HCT116 (cell line): Measurements from ENCODE around the gene CBLB. TPM values are rescaled to one million over a fixed set of nuclear protein-coding genes. Genes with fewer than 3 reads are reported as not detected.

Source experiments
- ATAC-seq: fragments of 200-7000 bp; cut with Tn5 transposase; 2 replicates; pipeline ENCODE4 v1.9.1; 2020; ENCODE audit warnings: mild to moderate bottlenecking, moderate library complexity
- BruUV-seq: library from RNA; stranded (reverse); fragments of 400-500 nt; replicated peaks from 2 replicates; lab custom pipeline; 2021; lab: Mats Ljungman, UMichigan
- CTCF ChIA-PET: fragments of 300-600 bp; sonication (Branson Sonifier 250); formaldehyde crosslinking; loops from one replicate; lab custom pipeline; 2021; ENCODE audit warnings: antibody characterized with exemption; lab: Charles Lee
- POLR2A ChIA-PET: fragments of 300-600, 350-600 bp; sonication (Branson Sonifier 250); formaldehyde crosslinking; loops from one replicate; lab custom pipeline; 2021; ENCODE audit warnings: antibody characterized with exemption; lab: Charles Lee
- RAD21 ChIA-PET, 2 experiments: fragments of 300-600 bp; sonication (Branson Sonifier 250); formaldehyde crosslinking; loops; one replicate each; lab custom pipeline; 2023; ENCODE audit warnings: low total read pairs in 2 of 2; ENCODE audit not compliant: uncharacterized antibody in 2 of 2, unreplicated experiment in 2 of 2, low non-redundant PET in 1 of 2; lab: Charles Lee
- DNase-seq: peaks from one replicate; pipeline ENCODE4 v3.0.0-alpha.2; 2010; ENCODE audit warnings: low read depth, low spot score
- H2AFZ ChIP-seq: fragments of 200-600 bp; shearing (Covaris generic), sonication (generic); 2 replicates; pipeline ENCODE4 v1.6.1; 2017; ENCODE audit warnings: low read depth, mixed run types, mixed read lengths, antibody characterized with exemption, low read length; ENCODE audit not compliant: poor library complexity, severe bottlenecking
- H3K27ac ChIP-seq: 2 replicates; pipeline ENCODE4 v1.5.1; 2012; ENCODE audit warnings: low read depth, low read length
- H3K27me3 ChIP-seq: fragments of 200-600 bp; sonication (generic); 2 replicates; pipeline ENCODE4 v1.6.1; 2016; ENCODE audit warnings: mixed run types, low read length, mixed read lengths; ENCODE audit not compliant: insufficient read depth
- H3K36me3 ChIP-seq, 2 experiments: fragments of 200-500 bp in 1 of 2; fragments of 200-600 bp in 1 of 2; sonication (Bioruptor generic) in 1 of 2; sonication (generic) in 1 of 2; 2 replicates each; pipeline versions ENCODE4 v1.5.1 to v1.6.1; 2014 to 2016; ENCODE audit warnings: low read length in 2 of 2, inconsistent platforms in 1 of 2, mixed read lengths in 1 of 2, mixed run types in 1 of 2; ENCODE audit not compliant: insufficient read depth in 2 of 2, control insufficient read depth in 1 of 2
- H3K4me1 ChIP-seq, 2 experiments: fragments of 200-600 bp in 1 of 2; sonication (generic) in 1 of 2; 2 replicates each; pipeline versions ENCODE4 v1.5.1 to v1.6.1; 2012 to 2017; ENCODE audit warnings: low read length in 2 of 2, inconsistent platforms in 1 of 2, mild to moderate bottlenecking in 1 of 2, mixed read lengths in 1 of 2, mixed run types in 1 of 2, moderate library complexity in 1 of 2; ENCODE audit not compliant: insufficient read depth in 2 of 2, control insufficient read depth in 1 of 2
- H3K4me2 ChIP-seq: fragments of 200-600 bp; sonication (generic); 2 replicates; pipeline ENCODE4 v1.6.1; 2017; ENCODE audit warnings: mixed run types, low read length, mixed read lengths
- H3K4me3 ChIP-seq, 2 experiments: fragments of 200-600 bp in 1 of 2; sonication (generic) in 1 of 2; replicated peaks in 1 of 2; 2 replicates each; pipeline ENCODE4 v1.5.1; 2011 to 2016; ENCODE audit warnings: low read length in 2 of 2, control low read depth in 1 of 2, low read depth in 1 of 2, mild to moderate bottlenecking in 1 of 2, mixed read lengths in 1 of 2, mixed run types in 1 of 2
- H3K79me2 ChIP-seq: fragments of 200-600 bp; sonication (generic); 2 replicates; pipeline ENCODE4 v1.6.1; 2017; ENCODE audit warnings: mild to moderate bottlenecking, mixed run types, low read length, moderate library complexity, mixed read lengths; ENCODE audit not compliant: insufficient read depth
- H3K9ac ChIP-seq: fragments of 200-600 bp; sonication (generic); 2 replicates; pipeline ENCODE4 v1.6.1; 2016; ENCODE audit warnings: low read length, mixed read lengths
- H3K9me2 ChIP-seq: fragments of 200-600 bp; sonication (generic), shearing (Covaris generic); 2 replicates; pipeline ENCODE4 v1.6.1; 2017; ENCODE audit warnings: mixed run types, mild to moderate bottlenecking, moderate library complexity; ENCODE audit not compliant: insufficient read depth
- H3K9me3 ChIP-seq, 2 experiments: fragments of 200-500 bp in 1 of 2; fragments of 200-600 bp in 1 of 2; sonication (Bioruptor generic) in 1 of 2; sonication (generic) in 1 of 2; 2 replicates each; pipeline ENCODE4 v1.6.1; 2014 to 2017; ENCODE audit warnings: low read length in 2 of 2, mixed read lengths in 2 of 2, inconsistent platforms in 1 of 2, low read depth in 1 of 2, mild to moderate bottlenecking in 1 of 2, mixed run types in 1 of 2, moderate library complexity in 1 of 2; ENCODE audit not compliant: control insufficient read depth in 1 of 2, insufficient read depth in 1 of 2
- H4K20me1 ChIP-seq: fragments of 200-600 bp; sonication (generic), shearing (Covaris generic); 2 replicates; pipeline ENCODE4 v1.6.1; 2017; ENCODE audit warnings: mixed run types, mild to moderate bottlenecking, moderate library complexity; ENCODE audit not compliant: insufficient read depth
- CBX3 ChIP-seq: IDR thresholded peaks from 2 replicates; pipeline ENCODE4 v1.6.1; 2012; ENCODE audit warnings: low read depth
- EGR1 ChIP-seq: IDR thresholded peaks from 2 replicates; pipeline ENCODE4 v1.6.1; 2012; ENCODE audit warnings: low read depth
- ELF1 ChIP-seq: IDR thresholded peaks from 2 replicates; pipeline ENCODE4 v1.6.1; 2012; ENCODE audit warnings: low read depth, borderline replicate concordance
- EZH2 ChIP-seq: fragments of 200-600 bp; sonication (generic); IDR thresholded peaks from 2 replicates; pipeline ENCODE4 v1.6.1; 2017; ENCODE audit warnings: antibody characterized with exemption, mixed run types
- EZH2phosphoT487 ChIP-seq: fragments of 200-600 bp; IDR thresholded peaks from 2 replicates; pipeline ENCODE4 v1.6.1; 2018; ENCODE audit warnings: antibody characterized with exemption, borderline replicate concordance
- FOSL1 ChIP-seq: IDR thresholded peaks from 2 replicates; pipeline ENCODE4 v1.6.1; 2012; ENCODE audit warnings: low read depth
- JUND ChIP-seq: IDR thresholded peaks from 2 replicates; pipeline ENCODE4 v1.6.1; 2012
- POLR2AphosphoS5 ChIP-seq: IDR thresholded peaks from 2 replicates; pipeline ENCODE4 v1.6.1; 2011; ENCODE audit warnings: mild to moderate bottlenecking, low read depth, low read length, moderate library complexity
- RAD21 ChIP-seq: IDR thresholded peaks from 2 replicates; pipeline ENCODE4 v1.6.1; 2012; ENCODE audit warnings: low read depth, mild to moderate bottlenecking
- ZNF274 ChIP-seq: fragments of 200-500 bp; sonication (Bioruptor generic); IDR thresholded peaks from 2 replicates; pipeline ENCODE4 v1.6.1; 2014; ENCODE audit warnings: mild to moderate bottlenecking, low read depth, low read length, inconsistent platforms
- intact Hi-C: fragments of 100-400 bp; cut with micrococcal nuclease; formaldehyde crosslinking; loops from 2 replicates; pipeline ENCODE4 v1.10.0; 2022
- total RNA-seq: library from RNA; stranded (reverse); gene quantifications from one replicate; pipeline ENCODE4 v1.2.1, GENCODE V29; 2021; ENCODE audit not compliant: unreplicated experiment
- TF ChIP-seq, protein P1 (sequence below): IDR thresholded peaks from 2 replicates; pipeline ENCODE4 v1.6.1; 2012
- TF ChIP-seq, protein P2 (sequence below): IDR thresholded peaks from 2 replicates; pipeline ENCODE4 v1.6.1; 2011; ENCODE audit warnings: mild to moderate bottlenecking, low read length, moderate library complexity; ENCODE audit not compliant: insufficient replicate concordance; ENCODE audit errors: extremely low read depth
- TF ChIP-seq, protein P3 (sequence below): IDR thresholded peaks from 2 replicates; pipeline ENCODE4 v1.6.1; 2012
- TF ChIP-seq, protein P4 (sequence below): IDR thresholded peaks from 2 replicates; pipeline ENCODE4 v1.6.1; 2012; ENCODE audit warnings: low read depth
- TF ChIP-seq, protein P5 (sequence below), 3 experiments: fragments of 200-600 bp in 1 of 3; sonication (generic) in 1 of 3; IDR thresholded peaks in 2 of 3; conservative IDR thresholded peaks in 1 of 3; 2 replicates each; pipeline ENCODE4 v1.5.1; 2012 to 2017; ENCODE audit warnings: low read depth in 2 of 3, low read length in 2 of 3, antibody characterized with exemption in 1 of 3, borderline replicate concordance in 1 of 3, control low read depth in 1 of 3, mild to moderate bottlenecking in 1 of 3, mixed read lengths in 1 of 3, mixed run types in 1 of 3, moderate library complexity in 1 of 3; ENCODE audit not compliant: insufficient read depth in 1 of 3

The CBLB gene
- total RNA-seq, 1 experiment from 2014 or later: 10.4 TPM

DNA sequence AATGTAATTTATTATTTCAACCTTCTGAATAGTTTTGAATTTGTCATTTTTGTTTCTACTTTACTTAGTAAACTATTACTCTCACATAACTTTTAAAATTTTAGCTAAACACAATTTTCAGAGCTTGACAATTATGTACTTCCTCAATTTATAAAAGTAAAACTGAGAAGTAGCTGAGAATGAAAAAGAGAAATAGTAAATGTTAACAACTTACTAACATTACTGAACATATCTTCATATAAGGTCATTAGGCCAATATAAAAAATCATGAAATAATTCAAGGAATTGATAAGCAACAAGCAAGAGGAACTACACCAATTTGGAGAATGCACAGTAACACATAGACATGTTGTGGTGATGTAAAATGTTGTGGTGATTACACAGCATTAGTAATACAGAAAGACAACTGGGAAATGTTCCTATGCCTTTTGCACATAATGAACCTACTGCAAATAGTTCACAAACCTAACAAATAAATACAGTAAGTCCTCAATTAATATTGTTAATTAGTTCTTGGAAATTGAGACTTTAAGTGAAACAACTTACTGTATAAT is 137.9 kb downstream of the CBLB start:
- no peak overlapping the region for H2AFZ ChIP-seq
- H3K27me3 ChIP-seq: no peaks in the 10 kb centered on the region
- H3K27ac ChIP-seq: no peak overlapping the region
- no peaks in the 10 kb centered on the region for H3K9me2 ChIP-seq
- intact Hi-C loops: no loop called here
- no peak overlapping the region for H3K4me3 ChIP-seq
- H3K4me1 ChIP-seq: no peaks in the 10 kb centered on the region
- DNase-seq (no peak), ATAC-seq (no peak)
- BruUV-seq: no TSS peak
- ChIA-PET RAD21 (no interaction called here), POLR2A (no interaction called here), CTCF (no interaction called here)
- H3K4me2 ChIP-seq: no peak overlapping the region
- no peaks in the 10 kb centered on the region for H3K9me3 ChIP-seq
- TF ChIP-seq ZNF274 (no peak), ELF1 (no peak), EGR1 (no peak), FOSL1 (no peak), POLR2AphosphoS5 (no peak), EZH2phosphoT487 (no peak), RAD21 (no peak), JUND (no peak), CBX3 (no peak), EZH2 (no peak)
- TF ChIP-seq, protein P1, sequence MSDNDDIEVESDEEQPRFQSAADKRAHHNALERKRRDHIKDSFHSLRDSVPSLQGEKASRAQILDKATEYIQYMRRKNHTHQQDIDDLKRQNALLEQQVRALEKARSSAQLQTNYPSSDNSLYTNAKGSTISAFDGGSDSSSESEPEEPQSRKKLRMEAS: no peak
- TF ChIP-seq, protein P2, sequence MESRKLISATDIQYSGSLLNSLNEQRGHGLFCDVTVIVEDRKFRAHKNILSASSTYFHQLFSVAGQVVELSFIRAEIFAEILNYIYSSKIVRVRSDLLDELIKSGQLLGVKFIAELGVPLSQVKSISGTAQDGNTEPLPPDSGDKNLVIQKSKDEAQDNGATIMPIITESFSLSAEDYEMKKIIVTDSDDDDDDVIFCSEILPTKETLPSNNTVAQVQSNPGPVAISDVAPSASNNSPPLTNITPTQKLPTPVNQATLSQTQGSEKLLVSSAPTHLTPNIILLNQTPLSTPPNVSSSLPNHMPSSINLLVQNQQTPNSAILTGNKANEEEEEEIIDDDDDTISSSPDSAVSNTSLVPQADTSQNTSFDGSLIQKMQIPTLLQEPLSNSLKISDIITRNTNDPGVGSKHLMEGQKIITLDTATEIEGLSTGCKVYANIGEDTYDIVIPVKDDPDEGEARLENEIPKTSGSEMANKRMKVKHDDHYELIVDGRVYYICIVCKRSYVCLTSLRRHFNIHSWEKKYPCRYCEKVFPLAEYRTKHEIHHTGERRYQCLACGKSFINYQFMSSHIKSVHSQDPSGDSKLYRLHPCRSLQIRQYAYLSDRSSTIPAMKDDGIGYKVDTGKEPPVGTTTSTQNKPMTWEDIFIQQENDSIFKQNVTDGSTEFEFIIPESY: no peak
- TF ChIP-seq, protein P3, sequence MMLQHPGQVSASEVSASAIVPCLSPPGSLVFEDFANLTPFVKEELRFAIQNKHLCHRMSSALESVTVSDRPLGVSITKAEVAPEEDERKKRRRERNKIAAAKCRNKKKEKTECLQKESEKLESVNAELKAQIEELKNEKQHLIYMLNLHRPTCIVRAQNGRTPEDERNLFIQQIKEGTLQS: no peak
- TF ChIP-seq, protein P4, sequence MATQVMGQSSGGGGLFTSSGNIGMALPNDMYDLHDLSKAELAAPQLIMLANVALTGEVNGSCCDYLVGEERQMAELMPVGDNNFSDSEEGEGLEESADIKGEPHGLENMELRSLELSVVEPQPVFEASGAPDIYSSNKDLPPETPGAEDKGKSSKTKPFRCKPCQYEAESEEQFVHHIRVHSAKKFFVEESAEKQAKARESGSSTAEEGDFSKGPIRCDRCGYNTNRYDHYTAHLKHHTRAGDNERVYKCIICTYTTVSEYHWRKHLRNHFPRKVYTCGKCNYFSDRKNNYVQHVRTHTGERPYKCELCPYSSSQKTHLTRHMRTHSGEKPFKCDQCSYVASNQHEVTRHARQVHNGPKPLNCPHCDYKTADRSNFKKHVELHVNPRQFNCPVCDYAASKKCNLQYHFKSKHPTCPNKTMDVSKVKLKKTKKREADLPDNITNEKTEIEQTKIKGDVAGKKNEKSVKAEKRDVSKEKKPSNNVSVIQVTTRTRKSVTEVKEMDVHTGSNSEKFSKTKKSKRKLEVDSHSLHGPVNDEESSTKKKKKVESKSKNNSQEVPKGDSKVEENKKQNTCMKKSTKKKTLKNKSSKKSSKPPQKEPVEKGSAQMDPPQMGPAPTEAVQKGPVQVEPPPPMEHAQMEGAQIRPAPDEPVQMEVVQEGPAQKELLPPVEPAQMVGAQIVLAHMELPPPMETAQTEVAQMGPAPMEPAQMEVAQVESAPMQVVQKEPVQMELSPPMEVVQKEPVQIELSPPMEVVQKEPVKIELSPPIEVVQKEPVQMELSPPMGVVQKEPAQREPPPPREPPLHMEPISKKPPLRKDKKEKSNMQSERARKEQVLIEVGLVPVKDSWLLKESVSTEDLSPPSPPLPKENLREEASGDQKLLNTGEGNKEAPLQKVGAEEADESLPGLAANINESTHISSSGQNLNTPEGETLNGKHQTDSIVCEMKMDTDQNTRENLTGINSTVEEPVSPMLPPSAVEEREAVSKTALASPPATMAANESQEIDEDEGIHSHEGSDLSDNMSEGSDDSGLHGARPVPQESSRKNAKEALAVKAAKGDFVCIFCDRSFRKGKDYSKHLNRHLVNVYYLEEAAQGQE: no peak
- TF ChIP-seq, protein P5, sequence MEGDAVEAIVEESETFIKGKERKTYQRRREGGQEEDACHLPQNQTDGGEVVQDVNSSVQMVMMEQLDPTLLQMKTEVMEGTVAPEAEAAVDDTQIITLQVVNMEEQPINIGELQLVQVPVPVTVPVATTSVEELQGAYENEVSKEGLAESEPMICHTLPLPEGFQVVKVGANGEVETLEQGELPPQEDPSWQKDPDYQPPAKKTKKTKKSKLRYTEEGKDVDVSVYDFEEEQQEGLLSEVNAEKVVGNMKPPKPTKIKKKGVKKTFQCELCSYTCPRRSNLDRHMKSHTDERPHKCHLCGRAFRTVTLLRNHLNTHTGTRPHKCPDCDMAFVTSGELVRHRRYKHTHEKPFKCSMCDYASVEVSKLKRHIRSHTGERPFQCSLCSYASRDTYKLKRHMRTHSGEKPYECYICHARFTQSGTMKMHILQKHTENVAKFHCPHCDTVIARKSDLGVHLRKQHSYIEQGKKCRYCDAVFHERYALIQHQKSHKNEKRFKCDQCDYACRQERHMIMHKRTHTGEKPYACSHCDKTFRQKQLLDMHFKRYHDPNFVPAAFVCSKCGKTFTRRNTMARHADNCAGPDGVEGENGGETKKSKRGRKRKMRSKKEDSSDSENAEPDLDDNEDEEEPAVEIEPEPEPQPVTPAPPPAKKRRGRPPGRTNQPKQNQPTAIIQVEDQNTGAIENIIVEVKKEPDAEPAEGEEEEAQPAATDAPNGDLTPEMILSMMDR (IDR thresholded peaks at IDR 0.05 in 2 of 3, conservative IDR thresholded peaks at IDR 0.05 in 1 of 3; ENCODE audit: borderline replicate concordance in 1 of 3, insufficient read depth in 1 of 3, low read depth in 2 of 3, low read length in 2 of 3): no peak
- no peaks in the 10 kb centered on the region for H3K36me3 ChIP-seq
- H3K79me2 ChIP-seq: no peaks in the 10 kb centered on the region
- H4K20me1 ChIP-seq: no peaks in the 10 kb centered on the region
- no peak overlapping the region for H3K9ac ChIP-seq
